GM12875 (cell line): ENCODE data around the gene RPF1.
A peak's percentile ranks its signal among the peaks of the same experiment; 100 is the strongest.
"Not testable (repeated sequence)": the region's sequence is repeated elsewhere in the genome, so short reads cannot be mapped to it uniquely, and the experiment has no call there.

Source experiments
- H3K4me3 ChIP-seq: one replicate; pipeline ENCODE4 v1.5.1; 2011; ENCODE audit warnings: low read depth, low read length, control low read depth
- TF ChIP-seq, protein P1 (sequence below): IDR thresholded peaks from 2 replicates; pipeline ENCODE4 v1.5.1; 2011; ENCODE audit warnings: low read depth, mild to moderate bottlenecking, control low read depth, inconsistent platforms, low read length, moderate library complexity, borderline replicate concordance; ENCODE audit not compliant: insufficient read depth

RPF1 gene

GRCh38 chr1:84506002-84506728, 27.1 kb downstream of the RPF1 start, which contains the start of the genes GNG5 and SPATA1:
TSS of gene GNG5 (minus strand) at chr1:84506581. CDS start at chr1:84506091, 490 bp downstream.
TSS of gene SPATA1 (plus strand) at chr1:84506386. CDS start at chr1:84516360, 9,974 bp downstream.
- TF ChIP-seq, protein P1, sequence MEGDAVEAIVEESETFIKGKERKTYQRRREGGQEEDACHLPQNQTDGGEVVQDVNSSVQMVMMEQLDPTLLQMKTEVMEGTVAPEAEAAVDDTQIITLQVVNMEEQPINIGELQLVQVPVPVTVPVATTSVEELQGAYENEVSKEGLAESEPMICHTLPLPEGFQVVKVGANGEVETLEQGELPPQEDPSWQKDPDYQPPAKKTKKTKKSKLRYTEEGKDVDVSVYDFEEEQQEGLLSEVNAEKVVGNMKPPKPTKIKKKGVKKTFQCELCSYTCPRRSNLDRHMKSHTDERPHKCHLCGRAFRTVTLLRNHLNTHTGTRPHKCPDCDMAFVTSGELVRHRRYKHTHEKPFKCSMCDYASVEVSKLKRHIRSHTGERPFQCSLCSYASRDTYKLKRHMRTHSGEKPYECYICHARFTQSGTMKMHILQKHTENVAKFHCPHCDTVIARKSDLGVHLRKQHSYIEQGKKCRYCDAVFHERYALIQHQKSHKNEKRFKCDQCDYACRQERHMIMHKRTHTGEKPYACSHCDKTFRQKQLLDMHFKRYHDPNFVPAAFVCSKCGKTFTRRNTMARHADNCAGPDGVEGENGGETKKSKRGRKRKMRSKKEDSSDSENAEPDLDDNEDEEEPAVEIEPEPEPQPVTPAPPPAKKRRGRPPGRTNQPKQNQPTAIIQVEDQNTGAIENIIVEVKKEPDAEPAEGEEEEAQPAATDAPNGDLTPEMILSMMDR: no peak
- peak within 1 kb of the TSS; percentile 95 for H3K4me3 ChIP-seq

- H3K4me3 ChIP-seq: peak overlapping the region; percentile 95
- TF ChIP-seq, protein P1: no peak
These were observed 27.8 kb downstream of the RPF1 start for GRCh38 chr1:84506729-84507453.

DNA sequence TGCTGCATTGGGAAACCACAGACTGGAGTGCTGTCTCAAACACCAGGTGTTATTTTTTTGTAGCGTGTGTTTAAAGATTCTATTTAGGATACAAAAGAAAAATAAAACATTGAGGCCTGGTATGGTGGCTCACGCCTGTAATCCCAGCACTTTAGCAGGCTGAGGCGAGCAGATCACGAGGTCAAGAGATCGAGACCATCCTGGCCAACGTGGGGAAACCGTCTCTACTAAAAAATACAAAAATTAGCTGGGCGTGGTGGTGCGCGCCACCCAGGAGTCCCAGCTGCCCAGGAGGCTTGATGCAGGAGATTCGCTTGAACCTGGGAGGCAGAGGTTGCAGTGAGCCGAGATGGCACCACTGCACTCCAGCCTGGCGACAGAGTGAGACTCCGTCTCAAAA, 28.8 kb downstream of the RPF1 start:
- H3K4me3 ChIP-seq: not testable (repeated sequence)

DNA sequence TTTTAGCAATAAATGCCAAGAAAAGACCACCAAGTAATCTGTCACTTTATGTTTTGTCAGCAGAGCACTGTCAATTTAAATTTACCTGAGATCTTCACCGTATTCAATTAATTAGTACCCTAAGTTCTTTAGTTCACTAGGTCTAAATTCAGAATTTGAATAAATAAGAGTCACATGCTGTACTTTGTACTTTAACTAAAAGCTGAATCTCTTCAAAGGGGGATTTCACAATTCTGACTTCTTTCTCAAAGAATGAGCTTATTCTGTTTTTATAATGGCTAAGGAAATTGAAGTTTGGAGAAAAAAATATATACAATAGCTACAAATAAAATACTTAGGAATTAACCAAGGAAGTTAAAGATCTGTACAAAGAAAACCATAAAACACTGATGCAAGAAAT, 29.4 kb downstream of the RPF1 start:
- TF ChIP-seq, protein P1: no peak
- H3K4me3 ChIP-seq: no peak overlapping the region

GRCh38 chr1:84509029-84509428, 30.0 kb downstream of the RPF1 start:
- TF ChIP-seq, protein P1: no peak
- H3K4me3 ChIP-seq: no peak overlapping the region

- TF ChIP-seq, protein P1: no peak
- H3K4me3 ChIP-seq: no peak overlapping the region
These were observed 31.1 kb downstream of the RPF1 start for GRCh38 chr1:84510165-84510564.

DNA sequence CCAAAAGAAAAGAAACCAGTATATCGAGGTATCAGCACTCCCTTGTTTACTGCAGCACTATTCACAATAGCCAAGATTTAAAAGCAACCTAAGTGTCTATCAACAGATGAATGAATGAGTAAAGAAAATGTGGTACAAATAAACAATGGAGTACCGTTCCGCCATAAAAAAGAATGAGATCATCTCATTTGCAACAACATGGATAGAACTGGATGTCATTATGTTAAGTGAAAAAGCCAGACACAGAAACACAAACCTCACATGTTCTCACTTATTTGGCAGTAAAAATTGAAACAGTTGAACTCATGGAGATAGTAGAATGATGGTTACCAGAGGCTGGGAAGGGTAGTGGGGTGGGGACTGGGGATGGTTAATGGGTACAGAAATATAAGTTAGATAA, 31.6 kb downstream of the RPF1 start:
- TF ChIP-seq, protein P1: no peak
- no peak overlapping the region for H3K4me3 ChIP-seq
